Left ventricle myocardium inferior (tissue), 1 donor: ENCODE data around the gene HP1BP3. TPM values are rescaled to one million over a fixed set of nuclear protein-coding genes. Genes with fewer than 3 reads are reported as not detected.

Source experiments
- DNase-seq: peaks from one replicate; pipeline ENCODE4 v3.0.0-alpha.2; 2020
- H3K27ac ChIP-seq: fragments of 200-600 bp; replicated peaks from 2 replicates; pipeline ENCODE4 v1.8.0; 2021
- H3K27me3 ChIP-seq: fragments of 200-600 bp; 2 replicates; pipeline ENCODE4 v1.8.0; 2021; ENCODE audit warnings: low read depth
- H3K36me3 ChIP-seq: fragments of 200-600 bp; 2 replicates; pipeline ENCODE4 v1.8.0; 2021
- H3K4me1 ChIP-seq: fragments of 200-600 bp; 2 replicates; pipeline ENCODE4 v1.8.0; 2021
- H3K4me3 ChIP-seq: fragments of 200-600 bp; 2 replicates; pipeline ENCODE4 v1.8.0; 2021; ENCODE audit warnings: mild to moderate bottlenecking, moderate library complexity
- H3K9me3 ChIP-seq: fragments of 200-600 bp; replicated peaks from 2 replicates; pipeline ENCODE4 v1.8.0; 2021
- CTCF ChIP-seq: fragments of 200-600 bp; IDR thresholded peaks from 2 replicates; pipeline ENCODE4 v1.8.0; 2021; ENCODE audit warnings: antibody characterized with exemption, mild to moderate bottlenecking, borderline replicate concordance
- intact Hi-C: fragments of 100-400 bp; cut with micrococcal nuclease; formaldehyde crosslinking; loops from one replicate; pipeline ENCODE4 v1.11.0; 2022
- total RNA-seq: library from RNA; stranded (reverse); fragmentation: NEBNext Ultra II Directional; extraction: Animal tissue kit (Norgen Biotek cat#: 25700); gene quantifications from one replicate; pipeline ENCODE4 v1.2.1, GENCODE V29; 2021
- donor health status: DM: no; HTN: yes; CAD: no; lungs with severe emphysema.

HP1BP3 gene
- total RNA-seq, 1 donor from 2014 or later, result 118 TPM

- Histone ChIP-seq H3K9me3 (no peaks in the 10 kb centered on the region), H3K27me3 (peaks cover 61% of the 10 kb centered on the region), H3K4me1 (peaks cover 33% of the 10 kb centered on the region), H3K4me3 (no peak overlapping the region), H3K27ac (no peak overlapping the region), H3K36me3 (no peaks in the 10 kb centered on the region)
- no peak for TF ChIP-seq CTCF
- DNase-seq, result no peak
- intact Hi-C loops, result no loop called here
These were observed 58.5 kb downstream of the HP1BP3 start for GRCh38 chr1:20728371-20729154.

GRCh38 chr1:20727746-20728316 lies 59.3 kb downstream of the HP1BP3 start:
- no peak overlapping the region for H3K27ac ChIP-seq
- H3K4me1 ChIP-seq, result peaks cover 26% of the 10 kb centered on the region
- no peaks in the 10 kb centered on the region for H3K36me3 ChIP-seq
- DNase-seq, result no peak
- intact Hi-C loops, result no loop called here
- no peak overlapping the region for H3K4me3 ChIP-seq
- no peak for TF ChIP-seq CTCF
- no peaks in the 10 kb centered on the region for H3K9me3 ChIP-seq
- peaks cover 61% of the 10 kb centered on the region for H3K27me3 ChIP-seq

- Histone ChIP-seq H3K4me1 (peaks cover 19% of the 10 kb centered on the region), H3K9me3 (no peaks in the 10 kb centered on the region), H3K27ac (no peak overlapping the region), H3K4me3 (no peak overlapping the region), H3K36me3 (no peaks in the 10 kb centered on the region), H3K27me3 (peaks cover 57% of the 10 kb centered on the region)
- DNase-seq, result no peak
- no peak for TF ChIP-seq CTCF
- intact Hi-C loops, result no loop called here
These were observed 60.0 kb downstream of the HP1BP3 start for GRCh38 chr1:20726932-20727745.

- Histone ChIP-seq H3K9me3 (no peaks in the 10 kb centered on the region), H3K27me3 (peaks cover 48% of the 10 kb centered on the region), H3K27ac (no peak overlapping the region), H3K4me3 (no peak overlapping the region), H3K36me3 (no peaks in the 10 kb centered on the region), H3K4me1 (peaks cover 10% of the 10 kb centered on the region)
- TF ChIP-seq CTCF, result no peak
- intact Hi-C loops, result no loop called here
- no peak for DNase-seq
These were observed 60.8 kb downstream of the HP1BP3 start for GRCh38 chr1:20726118-20726911.
